ENCODE results near the gene SESN1.

SESN1 gene

GRCh38 chr6:109060571-109060970, 34.1 kb downstream of the SESN1 start:
- no peak for DNase-seq (ENCODE audit: low read depth, low spot score)

GRCh38 chr6:109059571-109060021, 35.0 kb downstream of the SESN1 start:
- no peak for DNase-seq (ENCODE audit: low read depth, low spot score)

- no peak for DNase-seq (ENCODE audit: low read depth, low spot score)
Measured at GRCh38 chr6:109059153-109059552, 35.5 kb downstream of the SESN1 start.

- no peak for DNase-seq (ENCODE audit: low read depth, low spot score)
Measured at GRCh38 chr6:109058620-109059019, 36.0 kb downstream of the SESN1 start.

- DNase-seq (ENCODE audit: low read depth, low spot score) = no peak
Measured at GRCh38 chr6:109056661-109057060, 38.0 kb downstream of the SESN1 start.

GRCh38 chr6:109055771-109056235, 38.8 kb downstream of the SESN1 start:
- DNase-seq (ENCODE audit: low read depth, low spot score) = no peak

- DNase-seq (ENCODE audit: low read depth, low spot score) = no peak
Measured at GRCh38 chr6:109053336-109053735, 41.3 kb downstream of the SESN1 start.

GRCh38 chr6:109052852-109053251, 41.8 kb downstream of the SESN1 start:
- DNase-seq (ENCODE audit: low read depth, low spot score) = no peak

GRCh38 chr6:109052018-109052651, 42.5 kb downstream of the SESN1 start:
- no peak for DNase-seq (ENCODE audit: low read depth, low spot score)

GRCh38 chr6:109051301-109052017, 43.2 kb downstream of the SESN1 start:
- DNase-seq (ENCODE audit: low read depth, low spot score) = no peak

GRCh38 chr6:109050447-109051102, 44.1 kb downstream of the SESN1 start:
- DNase-seq (ENCODE audit: low read depth, low spot score) = no peak

GRCh38 chr6:109050012-109050411, 44.6 kb downstream of the SESN1 start:
- DNase-seq (ENCODE audit: low read depth, low spot score) = no peak

- no peak for DNase-seq (ENCODE audit: low read depth, low spot score)
Measured at GRCh38 chr6:109048670-109049415, 45.8 kb downstream of the SESN1 start.

- no peak for DNase-seq (ENCODE audit: low read depth, low spot score)
Measured at GRCh38 chr6:109048176-109048575, 46.5 kb downstream of the SESN1 start.

- no peak for DNase-seq (ENCODE audit: low read depth, low spot score)
Measured at GRCh38 chr6:109045493-109045892, 49.2 kb downstream of the SESN1 start.

- no peak for DNase-seq (ENCODE audit: low read depth, low spot score)
Measured at GRCh38 chr6:109039795-109040194, 54.9 kb downstream of the SESN1 start.

- no peak for DNase-seq (ENCODE audit: low read depth, low spot score)
Measured at GRCh38 chr6:109038837-109039398, 55.7 kb downstream of the SESN1 start.

- no peak for DNase-seq (ENCODE audit: low read depth, low spot score)
Measured at GRCh38 chr6:109036574-109037294, 57.9 kb downstream of the SESN1 start.

GRCh38 chr6:109034526-109034925, 60.1 kb downstream of the SESN1 start:
- no peak for DNase-seq (ENCODE audit: low read depth, low spot score)

- DNase-seq (ENCODE audit: low read depth, low spot score) = no peak
Measured at GRCh38 chr6:109033655-109034054, 61.0 kb downstream of the SESN1 start.

GRCh38 chr6:109031416-109031815, 63.2 kb downstream of the SESN1 start:
- DNase-seq (ENCODE audit: low read depth, low spot score) = no peak
